ENCODE measurements around the gene EPPIN. TPM values are rescaled to one million over a fixed set of nuclear protein-coding genes. Genes with fewer than 3 reads are reported as not detected.
"Not testable (repeated sequence)": the region's sequence is repeated elsewhere in the genome, so short reads cannot be mapped to it uniquely, and the experiment has no call there.

The EPPIN gene
- total RNA-seq = not detected in 2 replicates

- intact Hi-C loops (cut with micrococcal nuclease) = no loop called here
Measured at GRCh38 chr20:45547206-45547770, at the start of gene EPPIN. TSS of gene EPPIN (minus strand) at chr20:45547401. CDS start at chr20:45547357, 44 bp downstream.

GRCh38 chr20:45595235-45595634 lies 48.0 kb upstream of the EPPIN start:
- intact Hi-C loops (cut with micrococcal nuclease) = no loop called here

GRCh38 chr20:45593498-45593897 lies 46.3 kb upstream of the EPPIN start:
- intact Hi-C loops (cut with micrococcal nuclease) = no loop called here

GRCh38 chr20:45592574-45593189 lies 45.5 kb upstream of the EPPIN start:
- intact Hi-C loops (cut with micrococcal nuclease) = no loop called here

- intact Hi-C loops (cut with micrococcal nuclease) = no loop called here
Measured at GRCh38 chr20:45589725-45590124, 42.5 kb upstream of the EPPIN start.

- intact Hi-C loops (cut with micrococcal nuclease) = no loop called here
Measured at GRCh38 chr20:45588800-45589199, 41.6 kb upstream of the EPPIN start.

GRCh38 chr20:45585986-45586385 lies 38.8 kb upstream of the EPPIN start:
- intact Hi-C loops (cut with micrococcal nuclease) = not testable (repeated sequence)

GRCh38 chr20:45584294-45584693 lies 37.1 kb upstream of the EPPIN start:
- intact Hi-C loops (cut with micrococcal nuclease) = not testable (repeated sequence)

- intact Hi-C loops (cut with micrococcal nuclease) = no loop called here
Measured at GRCh38 chr20:45583502-45583901, 36.3 kb upstream of the EPPIN start.

GRCh38 chr20:45581702-45582101 lies 34.5 kb upstream of the EPPIN start:
- intact Hi-C loops (cut with micrococcal nuclease) = no loop called here

GRCh38 chr20:45579184-45579583 lies 32.0 kb upstream of the EPPIN start, which contains the start of gene WFDC8:
TSS of gene WFDC8 (minus strand) at chr20:45579284. CDS start at chr20:45579247, 37 bp downstream.
- intact Hi-C loops (cut with micrococcal nuclease) = no loop called here

- intact Hi-C loops (cut with micrococcal nuclease) = no loop called here
Measured at GRCh38 chr20:45578231-45578630, 31.0 kb upstream of the EPPIN start.

GRCh38 chr20:45576995-45577394 lies 29.8 kb upstream of the EPPIN start:
- intact Hi-C loops (cut with micrococcal nuclease) = no loop called here

- intact Hi-C loops (cut with micrococcal nuclease) = no loop called here
Measured at GRCh38 chr20:45575931-45576330, 28.7 kb upstream of the EPPIN start.

- intact Hi-C loops (cut with micrococcal nuclease) = not testable (repeated sequence)
Measured at GRCh38 chr20:45569650-45570049, 22.4 kb upstream of the EPPIN start.

- intact Hi-C loops (cut with micrococcal nuclease) = no loop called here
Measured at GRCh38 chr20:45564760-45565276, 17.6 kb upstream of the EPPIN start.

GRCh38 chr20:45555198-45555597 lies 8.0 kb upstream of the EPPIN start:
- intact Hi-C loops (cut with micrococcal nuclease) = no loop called here

- intact Hi-C loops (cut with micrococcal nuclease) = no loop called here
Measured at GRCh38 chr20:45552456-45552855, 5.3 kb upstream of the EPPIN start.

GRCh38 chr20:45550765-45551164 lies 3.6 kb upstream of the EPPIN start:
- intact Hi-C loops (cut with micrococcal nuclease) = no loop called here

GRCh38 chr20:45548410-45548809 lies 1.2 kb upstream of the EPPIN start:
- intact Hi-C loops (cut with micrococcal nuclease) = no loop called here

GRCh38 chr20:45545754-45546453 lies 1.3 kb downstream of the EPPIN start:
- intact Hi-C loops (cut with micrococcal nuclease) = no loop called here

- intact Hi-C loops (cut with micrococcal nuclease) = no loop called here
Measured at GRCh38 chr20:45545351-45545750, 1.9 kb downstream of the EPPIN start.
